ENCODE data around the gene UHRF1.
"Not testable (repeated sequence)": the region's sequence is repeated elsewhere in the genome, so short reads cannot be mapped to it uniquely, and the experiment has no call there.

Gene UHRF1

DNA sequence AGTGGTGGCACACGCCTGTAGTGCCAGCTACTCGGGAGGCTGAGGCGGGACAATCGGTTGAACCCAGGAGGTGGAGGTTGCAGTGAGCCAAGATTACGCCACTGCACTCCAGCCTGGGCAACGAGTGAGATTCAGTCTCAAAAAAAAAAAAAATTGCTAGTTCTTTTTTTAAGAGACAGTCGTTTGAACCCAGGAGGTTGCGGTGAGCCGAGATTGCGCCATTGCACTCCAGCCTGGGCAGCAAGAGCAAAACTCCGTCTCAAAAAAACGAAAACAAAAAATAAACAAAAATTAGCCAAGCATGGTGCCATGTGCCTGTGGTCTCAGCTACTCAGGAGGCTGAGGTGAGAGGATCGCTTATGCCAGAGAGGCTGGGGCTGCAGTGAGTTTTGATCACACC lies 8.4 kb upstream of the UHRF1 start:
- DNase-seq (ENCODE audit: low read depth), result not testable (repeated sequence)

DNA sequence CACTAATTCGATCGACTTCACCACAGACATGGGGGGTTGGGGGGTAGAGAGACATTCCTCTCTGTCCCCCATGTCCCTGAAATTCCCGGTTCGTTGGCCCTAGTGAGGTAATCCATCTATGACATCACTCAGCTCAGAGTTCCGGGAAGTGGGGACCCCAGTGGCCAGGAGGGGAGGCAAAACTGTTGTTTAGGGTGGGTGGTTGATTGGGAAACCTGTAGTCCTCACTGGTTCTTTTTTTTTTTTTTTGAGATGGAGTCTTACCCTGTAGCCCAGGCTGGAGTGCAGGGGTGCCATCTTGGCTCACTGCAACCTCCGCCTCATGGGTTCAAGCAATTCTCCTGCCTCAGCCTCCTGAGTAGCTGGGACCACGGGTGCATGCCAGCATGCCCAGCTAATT lies 6.5 kb upstream of the UHRF1 start, which contains the start of gene ARRDC5:
Gene ARRDC5 (minus strand): TSS at position 101 of the 400 bp plus-strand sequence. CDS start 71 bp downstream, at position 30.
- no peak for DNase-seq (ENCODE audit: low read depth)

DNA sequence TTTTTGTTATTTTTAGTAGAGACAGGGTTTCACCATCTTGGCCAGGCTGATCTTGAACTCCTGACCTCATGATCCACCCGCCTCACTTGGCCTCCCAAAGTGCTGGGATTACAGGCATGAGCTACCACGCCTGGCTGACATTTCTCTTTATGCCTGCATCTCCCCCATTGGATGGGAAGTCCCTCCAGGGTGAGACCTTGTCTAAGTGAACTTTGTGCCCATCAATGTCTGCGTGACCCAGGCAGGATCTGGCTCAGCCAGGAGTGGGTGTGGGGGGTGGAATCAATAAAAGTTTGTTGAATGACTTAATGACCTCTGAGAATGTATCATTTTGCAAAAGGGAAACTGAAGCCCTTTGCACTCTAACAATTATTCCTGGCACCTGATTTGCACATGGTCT lies 4.8 kb upstream of the UHRF1 start:
- DNase-seq (ENCODE audit: low read depth), result no peak

DNA sequence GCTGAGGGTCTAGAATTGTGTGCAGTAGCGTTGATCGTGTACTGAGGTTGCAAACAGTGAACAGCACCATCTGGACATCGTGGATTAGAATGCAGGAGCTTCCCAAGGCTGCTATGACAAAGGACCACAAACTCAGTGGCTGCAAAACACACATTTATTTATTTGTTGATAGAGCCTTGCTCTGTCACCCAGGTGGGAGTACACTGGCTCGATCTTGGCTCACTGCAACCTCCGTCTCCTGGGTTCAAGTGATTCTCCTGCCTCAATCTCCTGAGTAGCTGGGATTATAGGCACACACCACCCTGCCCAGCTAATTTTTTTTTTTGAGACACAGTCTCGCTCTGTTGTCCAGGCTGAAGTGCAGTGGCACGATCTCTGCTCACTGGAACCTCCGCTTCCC lies 2.3 kb upstream of the UHRF1 start:
- DNase-seq (ENCODE audit: low read depth), result no peak

DNA sequence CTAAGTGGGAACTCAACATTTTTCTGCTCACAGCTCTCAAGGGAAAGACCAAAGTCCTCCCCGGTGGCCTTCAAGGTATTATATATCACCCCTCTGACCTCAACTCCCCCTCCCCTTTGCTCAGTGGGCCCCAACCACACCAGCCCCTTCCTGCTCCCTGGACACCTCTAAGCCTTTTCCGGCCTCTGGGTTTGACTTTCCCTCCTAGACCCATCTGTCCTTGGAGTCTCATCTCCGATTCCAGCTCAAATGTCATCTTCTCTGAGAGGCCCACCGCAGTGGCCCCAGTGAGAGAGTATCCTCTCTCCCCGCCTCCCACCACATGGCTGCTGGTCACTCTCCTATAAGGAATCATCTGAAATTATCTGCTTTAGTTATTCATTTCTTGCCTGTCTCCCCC lies 941 bp upstream of the UHRF1 start:
- no peak for DNase-seq (ENCODE audit: low read depth)

DNA sequence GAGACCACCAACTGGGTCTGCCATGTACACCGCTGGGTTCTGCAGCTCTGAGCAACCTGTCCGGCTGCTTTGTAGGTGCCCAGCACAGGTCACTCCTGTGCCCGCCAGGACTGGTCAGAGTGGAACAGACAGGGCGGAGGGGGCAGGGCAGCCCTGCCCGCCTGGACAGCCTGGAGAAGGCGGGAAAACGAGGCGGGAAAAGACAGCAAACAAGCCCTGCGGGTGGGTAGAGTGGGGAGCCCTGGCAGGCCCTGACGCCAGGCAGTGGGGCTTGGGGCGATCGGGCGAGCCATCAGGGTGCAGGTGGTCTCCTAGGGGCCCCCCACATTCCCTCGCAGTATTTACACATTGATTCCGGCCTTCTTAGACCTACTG lies 533 bp upstream of the UHRF1 start:
- DNase-seq (ENCODE audit: low read depth), result no peak

DNA sequence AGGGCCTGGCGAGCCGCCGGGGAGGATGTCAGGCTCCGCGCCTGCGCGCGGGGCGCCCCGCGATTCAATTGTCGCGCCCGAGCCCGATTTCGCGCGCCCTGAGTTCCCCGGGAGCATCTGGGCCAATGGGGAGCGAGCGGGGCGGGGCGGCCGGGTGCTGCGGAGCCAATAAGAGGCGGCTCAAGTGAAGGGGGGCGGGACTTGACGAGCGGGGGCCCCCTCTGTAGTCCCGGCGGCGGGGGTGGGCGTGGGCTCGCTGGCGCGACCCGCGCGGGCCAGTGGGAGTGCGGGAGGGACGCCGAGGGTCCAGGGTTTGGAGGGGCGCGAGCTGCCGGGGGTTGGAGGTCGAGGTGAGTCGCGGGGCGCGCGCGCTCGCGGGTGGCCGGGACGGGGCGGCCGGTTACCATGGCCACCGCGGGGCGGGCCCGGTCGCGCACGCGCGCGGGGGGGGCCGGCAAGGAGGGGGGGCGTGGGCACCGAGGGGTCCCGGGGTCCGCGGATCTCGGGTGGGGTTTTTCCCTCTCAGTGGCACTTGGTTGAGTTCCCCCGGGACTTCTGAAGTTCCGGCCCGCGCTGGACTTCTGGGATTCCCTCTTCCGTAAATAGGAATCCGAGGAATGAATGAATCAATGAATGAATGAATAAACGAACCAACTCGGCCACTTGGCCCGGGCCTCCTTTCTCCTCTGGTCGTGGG lies 744 bp downstream of the UHRF1 start:
- DNase-seq (ENCODE audit: low read depth), result peak; percentile 86

DNA sequence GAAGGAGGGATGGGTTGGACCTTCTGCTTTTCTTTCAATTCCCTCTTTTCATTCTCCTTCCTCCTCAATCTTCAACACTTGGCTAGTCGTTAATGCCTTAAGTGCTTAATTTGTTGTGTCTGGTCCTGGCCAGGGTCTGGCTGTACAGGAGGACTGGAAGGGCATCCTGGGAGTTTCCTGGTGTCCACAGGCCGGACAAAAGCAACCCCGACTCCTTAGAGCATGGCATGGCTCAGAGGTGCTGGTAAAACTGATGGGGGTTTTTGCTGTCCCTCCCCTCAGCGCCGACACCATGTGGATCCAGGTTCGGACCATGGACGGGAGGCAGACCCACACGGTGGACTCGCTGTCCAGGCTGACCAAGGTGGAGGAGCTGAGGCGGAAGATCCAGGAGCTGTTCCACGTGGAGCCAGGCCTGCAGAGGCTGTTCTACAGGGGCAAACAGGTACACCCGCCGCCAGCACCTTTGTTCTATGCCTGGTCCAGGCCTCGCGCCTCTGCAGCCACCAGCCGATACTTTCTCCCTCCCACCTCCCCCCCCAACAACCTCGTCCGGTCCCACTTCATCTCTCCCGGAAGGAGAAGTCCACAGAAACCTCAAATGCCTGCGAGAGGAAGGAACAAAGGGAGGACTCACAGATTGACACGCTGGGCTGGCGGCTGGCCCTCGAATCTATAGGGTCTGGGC lies 1.4 kb downstream of the UHRF1 start:
- no peak for DNase-seq (ENCODE audit: low read depth)

DNA sequence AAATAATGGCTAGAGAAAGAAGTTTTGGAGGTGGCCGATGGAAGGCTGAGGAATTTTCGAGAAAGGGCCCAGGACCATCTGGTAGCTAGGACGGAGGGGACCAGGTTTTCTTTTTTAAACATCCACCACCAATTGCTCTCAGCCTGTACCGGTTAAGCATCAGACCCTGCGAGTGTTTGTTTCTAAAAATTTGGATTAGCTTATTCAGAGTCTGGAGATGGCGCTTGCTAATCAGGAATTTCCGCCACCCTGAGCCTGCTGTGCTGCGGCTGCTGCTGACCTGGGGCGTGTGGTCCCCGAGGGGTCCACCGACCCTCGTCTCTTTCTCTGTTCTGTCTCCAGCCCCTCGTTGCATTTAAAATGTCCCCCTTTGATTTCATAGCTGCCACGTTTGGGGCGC lies 2.0 kb downstream of the UHRF1 start:
- DNase-seq (ENCODE audit: low read depth), result no peak

DNA sequence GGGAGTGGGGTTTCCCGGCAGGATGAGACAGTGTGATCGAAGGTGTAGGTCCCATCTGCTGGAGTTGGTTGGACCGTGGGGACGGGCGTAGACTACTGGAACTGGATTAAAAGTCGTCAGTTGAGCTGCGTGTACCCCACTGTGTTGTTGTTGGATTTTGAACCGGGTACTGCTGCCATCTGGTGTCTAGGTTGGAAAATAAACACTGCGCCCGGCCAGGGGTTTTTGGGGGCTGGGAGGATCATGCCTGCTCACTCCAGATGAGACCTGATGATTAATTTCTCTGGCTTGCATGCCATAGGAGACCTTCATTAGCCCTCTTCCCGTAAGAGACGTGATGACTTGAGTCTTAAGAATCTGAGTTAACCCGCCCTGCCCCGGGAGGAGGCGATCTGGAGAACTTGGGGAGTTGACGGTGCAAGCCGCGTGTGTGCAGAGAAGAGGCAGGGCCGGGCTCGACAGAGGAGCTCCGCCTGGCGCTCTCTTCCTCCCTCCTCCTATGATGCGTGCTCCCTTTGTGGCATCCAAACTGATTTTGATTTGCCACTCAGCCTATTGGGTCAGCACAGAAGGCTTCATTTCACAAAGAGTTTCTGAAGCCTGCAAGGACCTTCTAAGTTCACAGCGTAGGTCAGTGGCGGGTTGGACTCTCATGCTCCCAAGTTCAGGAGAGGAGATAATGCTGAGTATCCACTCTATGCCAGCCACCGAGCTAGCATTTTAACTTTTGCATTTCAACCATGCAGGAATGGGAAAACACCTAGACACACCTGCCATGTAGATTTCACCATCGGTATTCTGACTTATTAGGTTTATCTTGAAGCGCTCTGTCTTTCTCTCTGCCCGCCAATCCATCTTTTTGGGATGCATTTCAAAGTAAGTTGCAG lies 2.7 kb downstream of the UHRF1 start:
- DNase-seq (ENCODE audit: low read depth), result peak; percentile 34

DNA sequence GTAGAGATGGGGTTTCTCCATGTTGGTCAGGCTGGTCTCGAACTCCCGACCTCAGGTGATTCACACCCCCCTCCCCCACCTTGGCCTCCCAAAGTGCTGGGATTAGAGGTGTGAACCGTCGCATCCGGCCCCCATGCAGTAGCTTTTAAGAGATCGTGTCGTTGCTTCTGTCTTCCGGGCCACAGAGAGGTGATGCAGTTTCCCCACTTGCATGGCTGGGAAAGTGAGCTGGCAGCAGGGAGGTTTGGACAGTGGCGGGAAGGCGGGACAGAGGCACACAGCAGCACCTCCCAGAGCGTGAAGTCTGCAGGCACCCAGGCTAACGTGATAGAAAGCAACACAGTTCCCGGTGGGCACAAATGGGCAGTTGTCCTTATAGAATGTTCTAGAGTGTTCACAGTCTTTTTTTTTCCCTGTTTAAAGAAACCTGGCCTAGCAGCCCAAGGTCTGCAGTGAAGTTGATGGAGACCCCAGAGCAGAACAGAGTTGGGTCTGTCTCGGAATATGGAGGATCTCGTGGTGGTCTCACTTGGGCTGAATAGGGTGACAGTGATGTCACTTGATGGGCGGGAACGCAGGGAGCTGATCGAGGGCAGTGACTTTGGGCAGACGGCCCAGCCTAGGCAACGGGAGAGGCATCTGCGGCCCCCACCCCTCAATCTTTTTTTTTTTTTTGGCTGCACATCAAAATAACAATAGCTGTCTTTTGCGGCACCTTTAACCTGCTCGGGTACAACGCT lies 4.9 kb downstream of the UHRF1 start:
- DNase-seq (ENCODE audit: low read depth), result no peak

DNA sequence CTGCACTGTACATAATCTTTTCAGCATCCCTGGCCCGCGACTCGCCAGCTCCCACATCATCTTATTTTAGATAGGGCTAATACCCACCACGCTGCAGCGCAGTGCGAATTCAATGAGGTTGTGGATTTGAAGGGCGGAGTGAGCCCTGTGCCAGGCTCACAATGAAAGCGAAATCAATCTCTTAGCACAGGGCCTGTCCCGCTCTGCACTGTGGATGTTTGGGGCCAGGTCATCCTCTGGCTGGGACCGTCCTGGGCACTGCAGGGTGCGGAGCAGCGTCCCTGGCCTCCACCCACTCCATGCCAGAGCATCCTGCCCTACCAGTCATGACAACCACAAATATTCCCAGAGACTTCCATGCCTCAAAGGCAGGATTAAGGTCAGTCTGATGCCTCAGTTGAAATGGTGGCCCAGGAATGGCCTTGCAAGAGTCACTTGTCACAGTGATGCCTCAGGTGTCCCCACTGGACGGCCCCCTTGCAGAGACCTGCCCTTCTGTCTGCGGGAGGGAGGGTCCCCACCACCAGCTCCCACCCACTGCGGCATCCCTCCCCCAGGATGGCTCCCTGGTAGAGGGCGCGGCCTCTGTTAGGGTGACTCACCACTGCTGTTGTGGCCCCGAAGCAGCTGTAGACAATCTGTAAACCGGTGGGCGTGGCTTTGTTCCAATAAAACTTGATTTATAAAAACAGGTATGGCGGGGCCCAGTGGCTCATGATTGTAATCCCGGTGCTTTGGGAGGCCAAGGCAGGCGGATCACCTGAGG lies 5.6 kb downstream of the UHRF1 start:
- peak; percentile 56 for DNase-seq (ENCODE audit: low read depth)

DNA sequence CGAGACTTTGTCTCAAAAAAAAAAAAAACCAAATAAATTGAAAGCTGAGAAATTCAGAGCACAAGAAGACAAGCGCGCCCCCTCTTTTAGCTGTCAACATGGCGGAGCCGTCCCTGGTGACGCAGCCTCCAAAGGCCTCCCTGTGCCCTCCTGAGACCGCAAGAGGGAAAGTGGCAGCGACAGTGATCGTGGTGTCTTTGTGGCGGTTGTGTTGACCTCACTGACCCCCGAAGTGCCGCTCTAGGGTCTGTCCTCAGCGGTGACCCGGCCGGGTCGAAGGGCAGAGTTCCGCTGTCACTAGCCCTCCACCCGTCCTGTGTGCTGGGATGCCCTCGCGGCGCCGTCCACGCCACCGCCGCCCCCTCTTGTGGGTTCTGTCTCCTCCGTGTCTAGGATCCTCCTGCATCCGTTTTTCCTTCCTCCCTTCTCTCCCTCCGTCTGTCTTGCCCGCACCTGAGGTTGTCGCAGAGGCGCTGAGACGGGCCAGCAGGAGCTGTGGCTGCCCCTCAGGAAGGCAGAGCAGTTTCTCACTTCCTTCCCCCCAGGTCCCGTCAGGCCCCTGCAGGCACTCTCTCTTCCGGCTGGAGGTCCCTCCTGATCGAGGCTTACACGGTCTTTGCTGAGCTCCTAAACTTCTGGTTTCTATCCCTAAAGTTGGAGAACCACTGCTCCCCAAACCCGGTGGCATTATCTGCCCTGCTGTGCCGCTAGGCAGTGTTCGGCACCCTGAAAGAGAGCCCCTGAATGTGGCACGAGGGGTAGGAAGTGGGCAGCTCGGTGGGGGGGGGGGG lies 7.2 kb downstream of the UHRF1 start:
- DNase-seq (ENCODE audit: low read depth), result peak; percentile 20

DNA sequence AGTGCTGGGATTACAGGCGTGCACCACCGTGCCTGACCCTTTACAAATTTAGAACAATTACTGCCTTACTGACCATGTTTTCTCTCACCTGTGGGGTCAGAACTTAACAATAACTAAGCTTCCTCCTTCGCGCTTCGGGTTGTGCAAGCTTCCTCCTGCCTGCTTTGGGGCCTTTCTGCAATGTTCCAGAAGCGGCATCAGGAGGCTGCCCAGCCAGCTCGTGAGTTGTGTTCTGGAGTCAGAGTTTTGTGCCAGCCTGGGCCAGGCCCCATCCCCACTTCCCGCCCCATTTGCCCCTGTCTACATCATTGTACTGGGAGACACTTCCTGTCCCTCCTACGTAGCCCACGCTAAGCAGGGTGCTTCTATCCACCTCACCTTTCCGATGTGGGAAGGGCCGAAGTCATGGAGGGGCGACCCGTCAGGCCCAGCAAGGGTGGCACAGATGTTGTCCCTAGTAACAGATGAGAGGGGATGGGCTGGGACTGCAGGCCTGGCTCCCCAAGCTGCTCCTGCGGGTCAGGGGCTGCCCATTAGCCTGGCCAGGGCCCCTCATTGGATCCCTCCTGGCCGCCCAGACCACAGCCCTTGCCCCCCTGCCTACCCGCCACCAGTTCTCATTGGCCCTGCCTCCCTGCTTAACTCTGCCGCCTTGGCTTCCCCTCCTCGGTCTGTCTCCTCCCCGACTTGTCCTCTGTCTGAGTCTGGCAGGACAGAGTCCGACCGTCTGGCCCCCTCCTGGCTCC lies 13.4 kb downstream of the UHRF1 start:
- DNase-seq (ENCODE audit: low read depth), result no peak

DNA sequence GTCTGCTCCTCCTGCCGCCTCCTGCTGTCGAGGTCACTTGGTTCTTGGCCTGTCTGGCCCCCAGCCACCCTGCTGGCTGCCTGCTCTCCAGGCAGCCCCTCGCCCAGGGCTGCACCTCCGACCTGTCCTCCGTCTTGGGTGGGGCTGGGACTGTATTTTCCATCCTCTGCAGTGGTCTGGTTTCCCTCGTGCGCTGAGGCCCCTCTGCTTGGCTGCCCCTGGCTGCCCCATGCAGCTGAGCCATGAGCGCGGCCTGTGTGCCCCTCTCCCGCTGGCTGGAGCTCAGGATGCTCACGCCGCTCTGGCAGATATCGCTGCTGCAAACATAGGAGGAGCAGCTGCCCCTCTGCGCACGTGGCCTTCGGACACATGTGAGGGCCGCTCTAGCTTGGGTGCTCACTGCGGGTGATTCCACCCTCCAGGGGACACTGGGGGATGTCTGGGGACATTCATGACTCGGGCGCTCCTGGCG lies 14.0 kb downstream of the UHRF1 start:
- no peak for DNase-seq (ENCODE audit: low read depth)

DNA sequence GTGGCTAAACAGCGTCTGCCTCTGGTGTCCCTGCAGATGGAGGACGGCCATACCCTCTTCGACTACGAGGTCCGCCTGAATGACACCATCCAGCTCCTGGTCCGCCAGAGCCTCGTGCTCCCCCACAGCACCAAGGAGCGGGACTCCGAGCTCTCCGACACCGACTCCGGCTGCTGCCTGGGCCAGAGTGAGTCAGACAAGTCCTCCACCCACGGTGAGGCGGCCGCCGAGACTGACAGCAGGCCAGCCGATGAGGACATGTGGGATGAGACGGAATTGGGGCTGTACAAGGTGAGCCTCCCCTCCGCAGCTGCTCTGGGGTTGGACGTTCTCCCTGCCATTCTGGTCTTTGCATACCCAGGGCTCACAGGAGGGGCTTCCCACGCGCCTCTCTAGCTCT lies 19.9 kb downstream of the UHRF1 start:
- DNase-seq (ENCODE audit: low read depth), result no peak

DNA sequence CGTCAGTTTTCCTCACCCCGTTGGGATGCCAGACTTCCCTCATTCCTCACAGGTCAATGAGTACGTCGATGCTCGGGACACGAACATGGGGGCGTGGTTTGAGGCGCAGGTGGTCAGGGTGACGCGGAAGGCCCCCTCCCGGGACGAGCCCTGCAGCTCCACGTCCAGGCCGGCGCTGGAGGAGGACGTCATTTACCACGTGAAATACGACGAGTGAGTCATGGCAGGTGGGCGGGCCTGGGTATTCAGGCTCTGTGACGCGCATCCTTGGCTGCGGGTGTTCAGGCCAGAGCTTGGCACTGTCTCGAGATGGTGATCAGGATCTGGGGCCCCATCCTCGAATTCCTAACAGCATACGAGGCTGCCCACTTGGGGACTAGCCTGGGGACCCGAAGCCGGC lies 21.4 kb downstream of the UHRF1 start:
- DNase-seq (ENCODE audit: low read depth), result no peak

DNA sequence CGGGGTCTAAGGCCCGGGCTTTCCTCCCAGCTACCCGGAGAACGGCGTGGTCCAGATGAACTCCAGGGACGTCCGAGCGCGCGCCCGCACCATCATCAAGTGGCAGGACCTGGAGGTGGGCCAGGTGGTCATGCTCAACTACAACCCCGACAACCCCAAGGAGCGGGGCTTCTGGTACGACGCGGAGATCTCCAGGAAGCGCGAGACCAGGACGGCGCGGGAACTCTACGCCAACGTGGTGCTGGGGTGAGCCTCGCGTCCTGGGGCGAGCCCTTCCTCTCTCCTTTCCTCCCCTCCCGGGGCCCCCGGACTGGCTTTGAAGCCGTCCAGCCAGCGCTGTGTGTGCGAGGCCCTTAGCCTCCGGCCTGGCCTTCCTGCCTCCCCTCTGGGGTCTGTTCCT lies 23.4 kb downstream of the UHRF1 start:
- no peak for DNase-seq (ENCODE audit: low read depth)

DNA sequence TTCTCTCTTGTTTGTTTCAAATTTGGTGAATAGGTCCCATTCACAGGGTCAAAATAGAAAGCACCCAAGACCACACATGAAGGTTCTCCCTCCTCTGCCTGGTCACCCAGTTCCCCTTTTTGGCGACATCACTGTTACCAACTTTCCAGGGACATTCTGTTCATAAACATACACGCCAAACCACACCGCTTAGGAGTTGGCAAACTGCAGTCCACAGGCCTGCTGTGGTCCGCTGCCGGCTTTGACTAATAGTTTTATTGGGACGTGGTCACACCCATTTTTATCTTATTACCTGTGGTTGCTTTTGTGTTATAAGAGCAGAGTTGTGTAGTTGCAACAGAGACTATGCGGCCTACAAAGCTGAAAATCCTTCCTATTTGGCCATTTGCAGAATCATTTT lies 24.2 kb downstream of the UHRF1 start:
- DNase-seq (ENCODE audit: low read depth), result no peak

DNA sequence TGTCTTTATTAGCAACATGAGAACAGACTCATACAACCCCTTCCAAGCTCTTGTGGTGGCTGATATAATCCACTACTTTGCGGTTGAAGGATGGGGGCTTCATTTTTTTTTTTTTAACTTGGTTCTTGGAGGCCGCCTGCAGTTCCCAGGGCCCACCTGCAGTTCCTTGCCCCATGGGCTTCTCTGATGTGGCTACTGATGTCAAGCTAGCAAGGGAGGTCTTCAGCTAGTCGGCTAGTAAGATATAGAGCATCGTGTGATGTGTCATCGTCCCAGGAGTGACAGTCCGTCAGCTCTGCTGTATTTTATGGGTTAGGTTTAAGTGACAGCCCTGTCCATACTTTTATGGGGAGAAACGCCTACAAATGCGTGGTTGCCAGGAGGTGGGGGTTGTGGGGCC lies 26.1 kb downstream of the UHRF1 start:
- no peak for DNase-seq (ENCODE audit: low read depth)

All from stimulated activated CD8-positive, alpha-beta memory T cell treated with anti-CD3 and anti-CD28 coated beads, Interleukin-12 subunit alpha, Interleukin-12 subunit beta, amount 100 ng/mL, for 4 hours (primary cell).